GM18502 (cell line): Measurements from ENCODE around the gene NUDCD3.
A peak's percentile ranks its signal among the peaks of the same experiment; 100 is the strongest.
"Not testable (repeated sequence)": the region's sequence is repeated elsewhere in the genome, so short reads cannot be mapped to it uniquely, and the experiment has no call there.

Experiments
- ATAC-seq: cut with Tn5 transposase; IDR thresholded peaks from one replicate; pipeline ENCODE4 v1.9.1; 2021; ENCODE audit warnings: mild to moderate bottlenecking; ENCODE audit not compliant: unreplicated experiment, poor library complexity

The NUDCD3 gene

DNA sequence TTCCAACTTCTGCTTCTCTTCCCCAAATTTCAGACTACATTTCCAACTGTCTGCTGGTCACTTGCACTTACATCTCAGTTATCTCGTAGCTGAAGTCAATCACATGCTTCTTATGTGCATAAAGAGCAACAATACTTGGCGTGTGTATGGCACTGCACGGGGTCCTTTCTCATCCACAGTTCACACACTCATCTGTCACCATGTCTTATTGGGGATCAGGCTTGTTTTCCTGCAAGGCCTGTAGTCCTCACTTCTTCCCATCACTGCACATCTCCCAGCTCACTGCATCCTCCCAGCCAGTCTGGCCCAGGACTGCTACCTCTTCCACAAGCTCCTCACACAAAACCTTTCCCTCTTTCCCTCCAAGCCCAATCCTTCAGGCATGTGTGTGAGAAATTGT, 35.3 kb downstream of the NUDCD3 start:
- ATAC-seq: no peak

DNA sequence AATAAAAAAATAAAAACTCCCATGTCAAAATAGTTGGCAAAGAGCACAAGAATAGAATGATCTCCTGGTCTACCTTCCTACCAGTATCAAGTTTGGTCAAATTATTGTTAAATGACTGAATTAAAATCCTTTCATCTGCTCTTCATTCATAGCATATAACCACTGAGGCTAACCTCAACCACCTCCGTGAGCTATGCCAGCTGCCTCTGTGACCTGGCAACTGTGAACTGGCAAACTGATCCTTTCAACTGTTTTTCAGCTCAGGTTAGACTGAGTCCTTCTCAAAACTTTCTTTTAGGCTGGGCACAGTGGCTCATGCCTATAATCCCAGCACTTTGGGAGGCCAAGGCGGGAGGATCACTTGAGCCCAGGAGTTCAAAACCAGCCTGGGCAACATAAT, 36.1 kb downstream of the NUDCD3 start:
- ATAC-seq: no peak

DNA sequence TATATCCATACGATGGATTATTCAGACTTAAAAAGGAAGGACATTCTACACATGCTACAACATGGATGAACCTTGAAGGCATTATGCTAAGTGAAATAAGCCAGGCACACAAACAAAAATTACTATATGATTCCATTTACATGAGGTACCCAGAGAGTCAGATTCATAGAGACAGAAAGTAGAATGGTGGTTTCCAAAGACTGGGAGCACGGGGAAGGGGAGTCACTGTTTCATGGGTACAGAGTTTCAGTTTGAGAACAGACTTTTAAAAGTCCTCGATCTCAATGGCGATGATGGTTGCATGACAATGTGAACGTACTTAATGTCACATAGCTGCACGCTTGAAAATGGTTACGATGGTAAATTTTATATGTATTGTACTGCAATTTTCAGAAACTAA, 39.3 kb downstream of the NUDCD3 start:
- no peak for ATAC-seq

DNA sequence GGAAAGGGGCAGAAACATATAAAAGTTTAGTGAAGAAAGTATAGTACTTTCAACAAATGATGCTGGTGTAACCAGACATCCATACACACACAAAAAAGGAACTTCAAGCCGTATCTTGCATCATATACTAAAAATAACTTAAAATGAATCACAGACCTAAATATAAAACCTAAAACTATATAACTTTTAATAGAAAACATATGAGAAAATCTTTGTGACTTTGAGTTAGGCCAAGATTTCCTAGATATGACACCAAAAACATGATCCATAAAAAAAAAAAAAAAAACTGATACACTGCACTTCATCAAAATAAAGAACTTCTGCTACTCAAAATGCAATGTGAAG, 40.9 kb downstream of the NUDCD3 start:
- ATAC-seq: no peak

DNA sequence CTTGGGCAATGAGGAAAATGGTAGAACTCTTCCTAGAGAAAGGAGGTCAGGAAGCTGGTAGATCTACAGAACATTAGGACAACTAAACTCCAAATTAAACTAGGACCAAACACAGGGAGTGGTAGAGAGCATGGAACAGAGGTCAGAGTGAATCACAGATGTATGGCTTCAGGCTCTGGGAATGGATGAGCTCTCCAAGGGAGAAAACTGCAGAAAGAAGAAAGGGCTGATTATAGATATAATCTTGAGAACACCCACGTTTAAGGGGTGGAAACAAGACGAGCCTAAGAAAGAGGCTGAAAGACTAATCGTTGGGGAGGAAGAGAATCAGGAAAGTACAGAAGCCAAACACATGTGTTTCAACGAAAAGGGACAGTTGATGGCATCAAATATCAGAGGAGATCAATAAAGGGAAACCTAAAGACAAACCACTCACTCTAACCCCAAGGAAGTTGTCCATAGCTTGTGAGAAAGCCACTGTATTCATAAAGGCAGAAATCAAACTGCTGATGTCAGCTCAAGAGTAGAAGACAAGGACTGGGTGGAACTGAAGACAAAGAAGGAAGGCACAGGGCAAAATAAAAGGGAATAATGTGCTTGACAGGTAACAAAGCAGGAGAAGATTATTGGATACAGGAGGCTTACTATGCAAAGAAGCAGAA, 41.4 kb downstream of the NUDCD3 start:
- ATAC-seq: no peak

DNA sequence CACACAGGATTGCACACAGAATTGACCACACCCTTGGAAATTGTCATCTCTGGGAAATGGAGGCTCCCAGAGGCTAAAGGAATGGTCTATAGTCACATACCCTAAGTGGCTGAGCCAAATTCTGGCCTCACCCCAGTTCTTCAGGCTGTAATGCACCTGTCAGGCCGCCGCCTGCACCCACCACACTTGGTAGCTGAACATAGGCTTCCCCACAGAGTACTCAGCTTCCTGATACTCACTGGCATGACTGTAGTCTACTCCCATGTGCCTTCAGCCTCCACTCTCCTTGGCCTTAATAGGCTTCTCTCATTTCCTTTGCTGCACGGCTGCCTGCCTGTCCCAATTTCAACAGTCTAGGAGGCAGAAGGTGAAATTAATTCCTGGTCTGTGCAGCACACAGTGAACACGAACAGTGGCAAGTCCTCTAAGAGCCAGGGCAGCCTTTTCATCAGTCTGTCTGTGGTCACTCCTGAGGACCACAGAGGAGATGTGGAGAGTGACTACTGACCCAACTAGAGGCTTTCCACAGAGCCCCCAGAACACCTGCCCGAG, 42.5 kb downstream of the NUDCD3 start:
- ATAC-seq: no peak

DNA sequence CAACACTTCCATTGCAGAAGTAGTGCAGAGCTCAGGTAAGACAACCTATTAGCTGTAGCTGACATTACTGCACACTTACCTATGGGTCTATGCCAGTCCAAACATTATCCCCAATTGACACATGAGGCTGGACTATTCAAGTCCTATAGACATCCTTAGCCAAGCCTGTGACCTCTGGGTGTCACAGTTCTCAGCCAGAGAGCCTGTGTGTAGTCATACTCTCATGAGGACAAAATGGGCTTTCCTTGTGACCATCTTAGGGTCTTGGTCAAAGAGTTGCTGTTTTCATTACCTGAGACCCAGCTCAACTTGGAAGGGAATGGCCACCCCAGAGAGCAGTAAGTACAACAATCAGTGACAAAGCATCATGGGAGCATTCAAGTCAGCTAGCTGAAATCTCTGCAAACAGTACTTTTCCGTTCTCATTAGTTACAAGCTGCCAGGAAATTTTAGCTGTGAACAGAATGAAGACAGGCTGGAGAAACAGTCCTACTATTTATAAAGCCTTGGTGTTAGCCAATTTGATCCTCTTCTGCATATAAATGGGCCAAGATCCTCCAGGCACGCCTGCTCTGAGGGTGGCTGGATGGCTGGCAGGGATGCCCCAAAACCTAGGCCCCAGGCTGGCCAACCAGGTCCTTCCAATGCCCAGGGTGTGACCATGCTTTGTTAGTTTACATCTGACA, 44.3 kb downstream of the NUDCD3 start:
- ATAC-seq: no peak

DNA sequence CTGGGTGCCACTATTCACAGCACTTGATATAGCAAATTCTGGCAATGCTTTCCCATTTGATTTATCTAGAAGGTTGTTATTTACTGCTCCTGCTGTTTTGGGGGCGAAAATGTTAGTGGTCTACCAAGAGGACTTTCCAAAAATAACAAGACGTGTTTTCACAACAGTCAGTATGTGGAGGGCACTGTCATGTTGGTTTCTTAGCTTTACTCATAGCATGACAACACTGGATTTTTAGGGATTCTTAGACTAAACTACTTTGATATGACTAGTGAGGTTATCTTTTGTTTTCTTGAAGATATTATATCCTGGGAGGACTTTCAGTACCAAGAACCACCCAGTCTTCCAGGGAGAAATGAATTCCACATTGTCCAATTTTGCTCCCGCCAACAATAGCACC, 49.4 kb downstream of the NUDCD3 start:
- no peak for ATAC-seq

DNA sequence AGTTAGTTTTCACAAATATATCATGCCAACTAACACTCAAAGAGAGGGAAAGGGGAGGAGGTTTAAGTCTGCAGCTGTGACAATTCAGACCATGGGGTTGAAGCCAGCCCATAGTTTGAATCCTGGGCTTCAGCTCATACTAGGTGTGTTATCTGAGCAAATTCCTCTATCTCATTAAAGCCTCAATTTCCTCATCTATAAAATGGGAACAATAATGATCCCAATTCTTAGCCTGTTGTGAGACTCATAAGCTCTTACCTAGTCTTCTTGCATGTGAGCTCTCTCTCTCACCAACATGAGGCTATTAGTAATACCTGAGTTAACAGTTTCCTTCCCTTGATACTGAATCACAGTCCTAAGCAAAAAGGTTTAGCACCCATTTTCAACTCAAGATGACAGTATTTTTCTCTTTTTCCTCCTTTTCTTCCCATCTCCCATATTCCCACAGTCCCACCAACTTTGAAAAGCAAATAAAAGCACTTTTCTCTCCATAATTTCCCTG, 49.8 kb downstream of the NUDCD3 start:
- no peak for ATAC-seq

DNA sequence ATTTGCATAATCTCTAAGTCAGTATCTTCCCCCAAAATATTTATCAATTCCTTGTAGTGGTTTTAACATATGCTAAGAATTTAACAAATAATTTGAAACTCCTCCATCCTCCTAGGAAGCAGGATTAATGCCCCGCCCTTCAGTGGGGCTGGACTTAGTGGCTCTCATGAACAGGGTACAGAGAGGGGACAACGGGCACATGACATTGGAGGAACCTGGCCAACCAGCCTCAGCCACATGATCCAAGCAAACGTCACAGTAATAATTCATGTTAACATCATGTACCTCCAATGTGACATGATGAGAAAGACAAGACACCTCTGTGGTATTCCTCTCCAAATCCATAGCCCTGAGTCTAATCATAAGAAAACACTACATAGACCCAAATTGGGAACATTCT, 50.5 kb downstream of the NUDCD3 start:
- ATAC-seq: no peak

DNA sequence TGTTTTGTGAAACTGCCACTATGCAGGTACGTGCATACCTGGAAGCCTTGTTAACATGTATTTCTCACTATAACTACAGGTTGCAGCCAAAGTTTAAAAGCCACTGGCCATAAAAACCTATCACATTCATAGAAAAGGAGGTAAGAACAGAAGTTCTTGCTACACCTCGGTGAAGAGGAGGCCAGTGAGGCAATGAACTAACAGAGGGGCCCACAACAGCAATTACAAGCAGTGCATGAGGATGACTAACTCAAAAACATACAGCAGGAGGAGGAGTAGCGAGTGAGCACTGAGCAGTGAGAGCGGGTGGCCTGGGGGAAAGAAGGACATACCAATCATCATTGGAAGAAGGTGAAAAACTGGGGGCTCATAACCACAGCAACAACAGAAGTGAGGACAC, 51.6 kb downstream of the NUDCD3 start:
- ATAC-seq: no peak

DNA sequence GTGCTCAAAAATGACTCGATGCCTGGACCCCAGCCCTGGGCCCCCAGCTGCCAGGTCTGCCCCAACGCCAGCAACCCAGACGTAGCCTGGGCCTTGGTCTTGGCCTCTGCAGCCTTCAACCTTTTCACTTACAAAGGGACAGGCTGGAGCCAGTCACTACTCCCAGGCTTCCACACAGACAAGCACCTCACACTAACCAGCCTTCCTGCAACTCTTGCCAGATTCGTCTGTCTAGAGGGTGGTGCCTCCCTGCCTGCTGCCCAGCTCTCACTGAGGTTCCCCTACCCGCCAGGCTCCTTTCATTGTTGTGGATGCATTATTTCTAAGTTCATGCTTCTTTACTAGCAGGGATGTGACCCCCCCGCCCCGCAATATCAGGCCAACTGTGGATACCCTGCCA, 56.3 kb downstream of the NUDCD3 start:
- ATAC-seq: no peak

DNA sequence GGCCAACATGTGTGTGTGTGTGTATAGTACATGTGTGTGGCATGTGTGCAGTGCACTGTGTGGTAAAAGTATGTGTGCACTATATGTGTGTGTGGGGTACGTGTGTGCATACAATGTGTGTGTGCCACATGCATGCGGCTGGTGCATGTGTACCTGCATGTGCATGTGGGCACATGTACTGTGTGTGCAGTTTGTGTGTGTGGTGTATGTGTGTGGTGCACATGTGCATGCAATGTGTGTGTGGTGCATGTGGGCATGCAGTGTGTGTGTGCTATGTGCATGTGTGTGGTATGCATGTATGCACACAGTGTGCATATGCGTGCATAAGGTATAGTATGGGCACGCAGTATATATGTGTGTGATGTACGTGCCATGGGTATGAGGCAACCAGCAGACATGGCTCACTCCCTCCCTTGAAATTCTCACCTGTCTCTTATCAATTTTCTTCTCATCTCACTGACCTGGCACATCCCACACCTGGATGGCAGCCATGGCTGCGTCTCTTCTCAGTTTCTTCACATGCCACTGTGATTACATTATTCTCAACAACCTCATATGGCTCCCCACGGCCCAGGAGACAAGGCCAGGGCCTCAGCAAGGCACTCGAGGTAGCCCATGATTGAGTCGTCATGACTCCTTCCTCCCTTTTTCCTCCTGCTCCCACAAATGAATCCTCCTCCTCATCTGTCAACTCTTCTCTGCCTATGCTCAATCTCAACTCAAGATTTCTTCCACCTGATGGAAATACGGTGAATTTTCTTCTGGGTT, 57.0 kb downstream of the NUDCD3 start:
- no peak for ATAC-seq

DNA sequence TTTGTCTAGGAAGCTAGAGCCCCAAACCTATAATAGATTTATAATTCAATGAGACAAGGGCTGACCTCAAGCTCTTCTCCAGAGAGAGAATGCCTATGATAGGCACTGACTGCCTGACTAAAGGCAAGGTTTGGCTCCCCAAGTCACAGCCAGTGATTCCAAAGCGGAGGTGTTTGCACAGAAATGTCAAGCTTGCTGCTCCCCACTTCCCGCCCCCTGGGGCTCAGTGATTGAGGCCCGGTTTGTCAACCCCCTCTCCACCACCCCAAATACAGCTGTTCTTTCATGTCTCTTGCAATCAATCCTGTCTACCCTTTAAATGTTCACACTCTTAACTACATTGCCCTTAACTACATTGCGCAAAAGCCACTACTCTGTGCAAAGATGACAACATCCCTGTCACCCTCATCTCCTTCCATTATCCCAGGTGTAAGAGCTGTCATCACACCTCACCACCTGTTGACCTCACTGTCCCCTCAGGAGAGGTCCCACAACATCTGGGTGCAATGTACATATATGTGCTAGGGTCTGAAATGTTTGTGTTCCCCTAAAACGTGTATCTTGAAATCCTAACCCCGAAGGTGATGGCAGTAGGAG, 58.0 kb downstream of the NUDCD3 start:
- ATAC-seq: no peak

DNA sequence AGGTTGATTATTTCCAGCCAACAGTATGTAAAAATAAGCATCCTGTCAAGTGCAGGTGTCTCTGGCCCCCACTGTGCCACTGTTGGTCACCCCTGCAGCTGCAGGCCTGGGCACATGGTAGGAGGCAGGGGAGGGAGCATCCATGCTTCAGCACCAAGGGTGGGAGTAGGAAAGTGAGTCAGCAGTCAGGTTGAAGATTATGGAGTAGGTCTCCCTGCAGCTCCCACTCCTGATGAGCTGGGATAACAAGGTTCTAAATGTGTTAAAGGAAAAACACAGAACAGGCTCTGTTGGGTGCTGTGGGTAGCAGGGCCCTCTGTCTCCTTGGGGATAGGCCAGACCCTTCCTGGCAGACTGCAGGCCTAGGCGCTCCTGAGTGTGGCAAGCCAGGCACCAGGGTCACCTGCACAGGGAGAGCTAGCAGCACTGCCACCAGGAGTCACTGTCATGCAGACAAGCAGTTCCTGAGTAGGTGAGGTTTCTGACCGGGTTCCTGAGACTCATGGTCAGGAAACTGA, 59.3 kb downstream of the NUDCD3 start:
- ATAC-seq: peak; percentile 76

DNA sequence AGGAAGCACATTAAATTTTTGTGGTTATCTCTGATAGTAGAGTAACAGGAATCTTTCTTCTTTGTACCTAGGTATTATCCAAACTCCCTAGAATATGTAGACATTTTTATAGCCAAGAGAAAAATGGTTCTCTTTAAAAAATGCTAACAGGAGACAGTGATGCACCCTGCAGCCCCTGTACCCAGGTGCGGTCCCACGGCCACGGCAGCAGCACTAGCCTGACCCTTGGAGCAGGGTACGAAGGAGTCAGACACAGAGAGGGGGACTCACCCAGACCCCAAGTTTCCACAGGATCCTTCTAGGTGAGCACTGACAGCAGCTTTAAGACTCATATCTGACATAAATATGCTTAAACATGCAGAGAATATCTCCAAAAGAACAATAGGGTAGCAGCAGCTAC, 60.4 kb downstream of the NUDCD3 start:
- ATAC-seq: no peak

DNA sequence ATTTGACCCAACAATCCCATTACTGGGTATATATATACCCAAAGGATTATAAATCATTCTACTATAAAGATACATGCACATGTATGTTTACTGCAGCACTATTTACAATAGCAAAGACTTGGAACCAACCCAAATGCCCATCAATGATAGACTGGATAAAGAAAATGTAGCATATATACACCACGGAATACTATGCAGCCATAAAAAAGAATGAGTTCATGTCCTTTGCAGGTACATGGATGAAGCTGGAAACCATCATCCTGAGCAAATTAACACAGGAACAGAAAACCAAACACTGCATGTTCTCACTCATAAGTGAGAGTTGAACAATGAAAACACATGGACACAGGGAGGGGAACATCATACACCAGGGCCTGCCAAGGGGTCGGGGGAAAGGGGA, 65.7 kb downstream of the NUDCD3 start:
- ATAC-seq: not testable (repeated sequence)

DNA sequence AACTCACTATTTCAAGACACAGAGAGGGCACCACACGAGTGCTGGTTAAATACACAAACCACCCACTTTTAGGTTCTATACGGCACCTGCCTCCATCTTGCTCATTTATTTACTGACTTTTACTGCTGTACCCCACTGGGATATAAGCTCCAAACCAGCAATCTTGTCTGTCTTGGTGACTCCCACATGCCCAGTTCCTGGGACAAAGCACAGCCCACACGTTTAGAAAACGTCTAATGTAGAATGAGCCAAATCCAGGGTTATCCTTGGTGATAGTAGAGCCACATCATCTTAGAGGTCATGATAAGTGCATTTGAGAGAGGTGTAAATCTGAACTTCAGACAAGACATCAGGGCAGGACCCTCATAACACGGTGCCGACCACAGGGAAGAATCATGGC, 73.5 kb downstream of the NUDCD3 start:
- ATAC-seq: no peak

DNA sequence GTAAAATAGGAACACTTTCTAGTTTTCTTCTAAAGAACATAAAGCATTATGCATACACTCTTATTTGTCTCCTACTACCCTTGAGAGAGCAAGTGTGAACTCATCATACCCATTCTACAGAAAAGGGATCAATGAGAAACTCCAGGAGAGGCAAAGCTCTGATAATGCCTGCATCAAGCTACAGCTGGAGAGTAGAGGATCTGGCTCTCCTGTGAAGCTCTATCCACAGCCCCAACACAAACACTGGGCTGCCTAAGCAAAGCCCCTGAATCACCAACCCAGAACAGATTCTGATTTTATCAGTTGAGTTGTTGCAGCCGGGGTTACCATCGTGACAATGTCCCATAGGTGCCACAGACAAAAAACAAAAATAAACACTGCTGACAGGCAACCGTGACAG, 74.9 kb downstream of the NUDCD3 start:
- ATAC-seq: no peak

DNA sequence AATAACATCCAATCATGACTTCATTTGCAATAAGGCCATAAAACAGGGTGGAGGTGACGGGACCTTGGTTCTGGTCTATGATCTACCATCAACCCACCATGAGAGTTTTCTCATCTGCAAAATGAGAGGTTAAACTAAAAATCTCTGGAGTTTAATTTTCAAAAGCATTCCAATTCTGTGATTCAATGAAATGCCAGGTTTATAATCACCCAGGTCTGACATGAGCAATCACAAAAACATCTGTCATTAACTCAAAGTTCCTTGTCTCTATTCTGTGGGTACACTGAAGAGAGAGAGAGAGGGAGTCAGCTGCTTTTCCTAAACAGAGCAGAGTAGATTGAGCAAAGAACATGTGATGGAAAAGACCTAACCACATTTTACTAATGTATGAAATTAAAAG, 75.4 kb downstream of the NUDCD3 start:
- ATAC-seq: no peak

DNA sequence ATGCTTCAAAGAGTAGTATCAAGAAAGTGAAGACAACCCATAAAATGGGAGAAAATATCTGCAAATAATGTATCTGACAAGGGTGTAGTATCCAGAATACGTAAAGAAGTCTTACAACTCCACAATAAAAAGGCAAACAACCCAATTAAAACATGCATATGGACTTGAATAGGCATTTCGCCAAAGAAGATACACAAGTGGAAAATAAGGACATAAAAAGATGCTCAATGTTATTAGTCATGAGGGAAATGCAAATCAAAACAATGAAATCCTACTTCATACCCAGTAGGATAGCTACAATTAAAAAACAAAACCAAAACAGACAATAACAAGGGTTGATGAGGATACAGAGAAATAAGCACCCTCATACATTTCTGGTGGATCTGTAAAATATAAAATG, 79.2 kb downstream of the NUDCD3 start:
- ATAC-seq: no peak
